ENCODE measurements around the gene GCK. TPM values are rescaled to one million over a fixed set of nuclear protein-coding genes. Genes with fewer than 3 reads are reported as not detected.

GCK gene
- total RNA-seq, 3 donors from 2014 or later, result 0.17 TPM; not detected in 2

- no peak for ATAC-seq
- TF ChIP-seq, protein P1, sequence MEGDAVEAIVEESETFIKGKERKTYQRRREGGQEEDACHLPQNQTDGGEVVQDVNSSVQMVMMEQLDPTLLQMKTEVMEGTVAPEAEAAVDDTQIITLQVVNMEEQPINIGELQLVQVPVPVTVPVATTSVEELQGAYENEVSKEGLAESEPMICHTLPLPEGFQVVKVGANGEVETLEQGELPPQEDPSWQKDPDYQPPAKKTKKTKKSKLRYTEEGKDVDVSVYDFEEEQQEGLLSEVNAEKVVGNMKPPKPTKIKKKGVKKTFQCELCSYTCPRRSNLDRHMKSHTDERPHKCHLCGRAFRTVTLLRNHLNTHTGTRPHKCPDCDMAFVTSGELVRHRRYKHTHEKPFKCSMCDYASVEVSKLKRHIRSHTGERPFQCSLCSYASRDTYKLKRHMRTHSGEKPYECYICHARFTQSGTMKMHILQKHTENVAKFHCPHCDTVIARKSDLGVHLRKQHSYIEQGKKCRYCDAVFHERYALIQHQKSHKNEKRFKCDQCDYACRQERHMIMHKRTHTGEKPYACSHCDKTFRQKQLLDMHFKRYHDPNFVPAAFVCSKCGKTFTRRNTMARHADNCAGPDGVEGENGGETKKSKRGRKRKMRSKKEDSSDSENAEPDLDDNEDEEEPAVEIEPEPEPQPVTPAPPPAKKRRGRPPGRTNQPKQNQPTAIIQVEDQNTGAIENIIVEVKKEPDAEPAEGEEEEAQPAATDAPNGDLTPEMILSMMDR (IDR thresholded peaks at IDR 0.05), result no peak
- H3K36me3 ChIP-seq (ENCODE audit: low read depth), result no peaks in the 10 kb centered on the region
- intact Hi-C loops (cut with DNase I, micrococcal nuclease), result no loop called here
- no peaks in the 10 kb centered on the region for H3K9me3 ChIP-seq
- DNase-seq, result no peak
- H3K4me1 ChIP-seq (ENCODE audit: low read depth), result no peaks in the 10 kb centered on the region
- no peak overlapping the region for H3K4me3 ChIP-seq
Observed at GRCh38 chr7:44158096-44158872, 31.0 kb downstream of the GCK start.

GRCh38 chr7:44157116-44158080 lies 31.8 kb downstream of the GCK start:
- intact Hi-C loops (cut with DNase I, micrococcal nuclease), result no loop called here
- TF ChIP-seq, protein P1 (IDR thresholded peaks at IDR 0.05), result no peak
- no peaks in the 10 kb centered on the region for H3K9me3 ChIP-seq
- no peak overlapping the region for H3K4me3 ChIP-seq
- no peaks in the 10 kb centered on the region for H3K36me3 ChIP-seq (ENCODE audit: low read depth)
- H3K4me1 ChIP-seq (ENCODE audit: low read depth), result no peaks in the 10 kb centered on the region
- DNase-seq (no peak), ATAC-seq (no peak)

- Histone ChIP-seq H3K36me3 (ENCODE audit: low read depth) (no peaks in the 10 kb centered on the region), H3K4me1 (ENCODE audit: low read depth) (no peaks in the 10 kb centered on the region), H3K4me3 (no peak overlapping the region), H3K9me3 (no peaks in the 10 kb centered on the region)
- DNase-seq (no peak), ATAC-seq (no peak)
- TF ChIP-seq, protein P1 (IDR thresholded peaks at IDR 0.05), result no peak
- intact Hi-C loops (cut with DNase I, micrococcal nuclease), result no loop called here
Observed at GRCh38 chr7:44156453-44157010, 32.7 kb downstream of the GCK start.

DNA sequence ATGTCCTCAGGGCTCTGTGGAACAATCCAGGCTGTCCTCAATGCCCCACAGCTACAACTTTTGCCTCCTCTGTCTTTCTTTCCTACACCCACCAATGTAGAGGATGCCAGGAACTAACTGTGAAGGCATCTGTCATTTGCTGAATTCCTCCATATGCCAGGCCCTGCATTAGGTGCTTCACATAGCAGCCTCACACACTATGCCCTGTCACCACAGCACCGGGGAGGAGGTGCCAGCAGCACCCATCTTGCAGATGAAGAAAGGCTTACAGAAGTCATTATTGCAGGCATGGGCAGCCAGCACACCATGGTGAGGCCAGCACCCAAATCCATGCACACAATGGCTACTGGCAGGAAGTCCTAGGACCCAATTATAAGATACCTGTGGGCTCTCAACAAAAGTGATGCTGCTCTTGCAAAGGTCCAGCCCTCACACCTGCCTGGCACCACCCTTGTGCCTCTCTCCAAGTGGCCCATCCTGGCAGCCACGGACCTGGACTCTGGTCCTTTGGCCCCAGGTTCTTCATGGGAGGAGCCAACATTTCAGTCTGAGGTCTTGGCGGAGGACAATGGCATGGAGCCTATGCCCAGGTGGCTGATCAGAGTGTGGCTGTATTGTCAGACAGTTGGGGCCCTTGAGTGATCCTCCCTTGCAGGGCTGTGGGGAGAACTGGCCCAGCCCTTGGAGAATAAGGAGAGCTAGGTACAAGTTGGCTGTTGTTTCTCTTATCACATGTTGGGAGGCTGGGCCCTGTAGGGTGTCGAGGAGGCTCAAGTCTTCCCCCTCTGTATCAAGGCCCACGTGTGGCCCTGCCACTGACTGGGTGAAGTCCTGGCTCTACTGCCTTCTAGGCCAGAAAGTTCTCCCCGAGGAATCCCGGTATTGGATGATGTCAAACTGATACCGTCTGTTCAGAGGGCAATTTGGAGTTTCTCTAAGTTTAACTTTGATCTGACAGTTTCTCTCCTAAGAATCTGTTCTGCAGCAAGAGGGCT lies 33.8 kb downstream of the GCK start:
- intact Hi-C loops (cut with DNase I, micrococcal nuclease), result no loop called here
- no peak for ATAC-seq
- Histone ChIP-seq H3K36me3 (ENCODE audit: low read depth) (no peaks in the 10 kb centered on the region), H3K9me3 (no peaks in the 10 kb centered on the region), H3K4me1 (ENCODE audit: low read depth) (no peaks in the 10 kb centered on the region), H3K4me3 (no peak overlapping the region)
- TF ChIP-seq, protein P1 (IDR thresholded peaks at IDR 0.05), result no peak
- no peak for DNase-seq

GRCh38 chr7:44154703-44155102 lies 34.5 kb downstream of the GCK start:
- intact Hi-C loops (cut with DNase I, micrococcal nuclease), result no loop called here
- H3K36me3 ChIP-seq (ENCODE audit: low read depth), result no peaks in the 10 kb centered on the region
- no peaks in the 10 kb centered on the region for H3K4me1 ChIP-seq (ENCODE audit: low read depth)
- no peak for ATAC-seq
- DNase-seq, result no peak
- no peaks in the 10 kb centered on the region for H3K9me3 ChIP-seq
- H3K4me3 ChIP-seq, result no peak overlapping the region
- TF ChIP-seq, protein P1 (IDR thresholded peaks at IDR 0.05), result no peak

Measured in mucosa of descending colon (tissue), 3 donors.